NCI-H226 (cell line): ENCODE results near the gene UBA6.
"Not testable (repeated sequence)": the region's sequence is repeated elsewhere in the genome, so short reads cannot be mapped to it uniquely, and the experiment has no call there.

Source experiments
- DNase-seq: peaks from one replicate; pipeline ENCODE4 v3.0.0-alpha.2; 2015

Gene UBA6

DNA sequence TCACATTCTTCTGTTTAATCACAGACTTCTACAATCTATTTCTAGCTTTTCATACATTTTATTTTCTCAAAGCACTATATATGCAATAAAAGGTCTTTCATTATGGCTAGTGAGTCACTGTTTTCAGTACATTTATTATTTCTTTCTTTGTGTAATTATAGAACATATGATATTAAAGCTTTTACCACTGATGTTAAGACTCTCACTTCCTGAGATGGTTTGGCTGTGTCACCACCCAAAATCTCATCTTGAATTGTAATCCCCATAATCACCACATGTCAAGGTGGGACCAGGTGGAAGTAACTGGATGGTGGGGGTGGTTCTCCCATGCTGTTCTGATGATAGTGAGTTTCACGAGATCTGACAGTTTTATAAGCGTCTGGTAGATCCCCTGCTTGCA lies 41.9 kb downstream of the UBA6 start:
- no peak for DNase-seq

DNA sequence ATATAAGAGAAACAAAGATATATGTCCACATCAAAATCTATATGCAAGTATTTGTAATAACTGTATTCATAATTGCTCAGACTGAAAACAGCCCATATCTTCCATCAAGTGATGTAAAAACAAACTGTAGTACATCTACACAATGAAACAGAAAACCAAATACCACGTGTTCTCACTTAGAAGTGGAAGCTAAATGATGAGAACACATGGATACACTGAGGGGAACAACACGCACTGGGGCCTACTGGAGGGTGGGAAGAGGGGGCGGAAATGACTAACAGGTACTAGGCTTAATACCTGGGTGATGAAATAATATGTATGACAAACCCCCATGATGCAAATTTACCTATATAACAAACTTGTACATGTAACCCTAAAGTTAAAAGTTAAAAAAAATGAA lies 42.7 kb downstream of the UBA6 start:
- DNase-seq = no peak

DNA sequence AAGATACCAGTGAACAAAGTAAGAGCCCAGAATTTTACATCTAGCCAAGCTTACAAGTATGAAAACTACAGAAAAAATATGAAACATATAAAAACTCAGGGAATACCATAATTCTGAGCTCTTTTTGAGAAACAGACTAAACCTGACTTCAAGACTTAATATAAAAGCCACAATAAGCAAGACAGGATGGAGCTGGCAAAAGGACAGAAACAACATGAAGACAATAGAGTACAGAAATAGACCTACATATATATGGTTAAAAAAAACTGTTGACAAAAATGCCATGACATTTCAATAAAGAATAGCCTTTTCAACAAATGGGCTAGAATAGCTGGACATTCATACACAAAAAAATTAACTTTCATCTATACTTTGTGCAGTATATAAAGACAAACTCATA lies 49.4 kb downstream of the UBA6 start:
- DNase-seq = no peak

DNA sequence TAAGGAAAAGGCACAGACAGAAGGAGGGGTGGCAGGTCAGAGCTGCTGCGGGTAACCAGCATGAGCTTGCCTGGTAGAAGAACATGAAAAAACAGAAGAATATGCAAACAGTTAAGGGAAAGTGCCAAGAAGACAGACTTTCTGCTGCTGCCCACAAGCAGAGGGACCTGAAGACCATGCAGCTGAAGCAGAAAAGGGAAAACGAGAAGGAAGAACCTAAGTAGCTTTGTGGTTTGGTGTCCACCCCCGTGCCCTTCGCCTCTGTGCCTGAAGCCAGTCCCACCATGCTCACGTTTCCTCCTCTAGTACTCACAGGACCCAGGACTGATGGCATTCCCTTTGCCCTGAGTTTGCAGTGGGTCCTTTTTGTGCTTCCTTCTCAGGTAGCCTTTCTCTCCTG lies 62.8 kb downstream of the UBA6 start:
- DNase-seq = no peak

DNA sequence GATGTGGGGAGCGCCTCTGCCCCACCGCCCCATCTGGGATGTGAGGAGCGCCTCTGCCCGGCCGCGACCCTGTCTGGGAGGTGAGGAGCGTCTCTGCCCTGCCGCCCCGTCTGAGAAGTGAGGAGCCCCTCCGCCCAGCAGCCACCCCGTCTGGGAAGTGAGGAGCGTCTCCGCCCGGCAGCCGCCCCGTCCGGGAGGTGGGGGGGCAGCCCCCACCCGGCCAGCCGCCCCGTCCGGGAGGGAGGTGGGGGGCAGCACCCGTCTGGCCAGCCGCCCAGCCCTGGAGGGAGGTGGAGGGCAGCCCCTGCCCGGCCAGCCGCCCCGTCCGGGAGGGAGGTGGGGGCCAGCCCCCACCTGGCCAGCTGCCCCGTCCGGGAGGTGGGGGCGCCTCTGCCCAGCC lies 64.0 kb downstream of the UBA6 start:
- not testable (repeated sequence) for DNase-seq

DNA sequence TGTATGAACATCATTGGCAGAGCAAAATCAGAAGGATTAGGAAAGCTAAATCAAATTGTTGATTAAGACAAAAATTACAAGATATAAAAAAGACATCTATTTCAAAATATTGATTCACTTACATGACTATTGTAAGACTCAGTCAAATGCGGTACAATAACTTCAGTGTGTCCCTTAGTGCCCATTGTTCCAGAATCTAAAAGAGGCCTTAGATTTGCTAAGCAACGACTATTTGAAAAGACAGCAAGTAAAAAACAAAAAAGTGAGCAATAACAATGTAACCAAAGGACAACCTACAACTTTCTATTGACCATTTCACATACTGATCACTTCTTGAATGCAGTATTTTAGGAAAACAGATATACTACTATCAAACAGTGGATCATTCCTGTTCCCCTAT lies 65.6 kb downstream of the UBA6 start:
- no peak for DNase-seq

DNA sequence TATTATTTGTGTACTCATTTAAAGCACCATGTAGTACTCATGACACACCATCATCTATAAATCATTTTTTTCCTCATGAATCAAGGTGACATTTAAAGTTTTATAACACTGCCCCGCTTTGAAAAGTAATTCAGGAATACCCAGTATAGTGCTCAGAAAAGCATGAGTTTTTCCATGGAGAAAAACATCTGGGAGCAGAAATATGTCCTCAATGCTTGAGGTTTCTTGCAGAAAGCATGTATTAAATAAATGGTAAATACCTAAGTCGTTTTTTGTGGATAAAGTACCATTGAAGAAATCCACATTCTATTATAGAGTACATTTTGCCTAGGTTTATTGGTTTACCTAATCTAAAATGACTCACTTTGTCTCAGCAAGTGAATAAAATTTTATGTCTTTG lies 66.2 kb downstream of the UBA6 start:
- no peak for DNase-seq

DNA sequence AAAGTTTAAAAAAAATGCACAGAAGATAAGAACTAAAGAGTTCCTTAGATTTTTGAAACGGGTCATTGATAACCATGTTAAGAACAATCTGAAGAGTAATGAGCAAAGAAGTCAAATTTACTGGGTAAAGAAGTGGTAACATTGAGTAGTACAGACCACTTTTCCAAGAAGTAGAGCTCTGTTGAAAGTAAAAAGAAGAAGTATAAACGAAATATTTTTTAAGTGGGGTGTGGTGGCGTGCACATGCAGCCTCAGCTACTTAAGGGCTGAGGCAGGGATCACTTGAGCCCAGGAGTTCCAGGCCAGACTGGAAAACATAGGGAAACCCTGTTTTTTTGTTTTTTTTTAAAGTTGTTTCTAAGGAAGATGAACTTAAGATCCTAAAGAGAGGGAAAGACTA lies 68.5 kb downstream of the UBA6 start:
- DNase-seq = no peak

DNA sequence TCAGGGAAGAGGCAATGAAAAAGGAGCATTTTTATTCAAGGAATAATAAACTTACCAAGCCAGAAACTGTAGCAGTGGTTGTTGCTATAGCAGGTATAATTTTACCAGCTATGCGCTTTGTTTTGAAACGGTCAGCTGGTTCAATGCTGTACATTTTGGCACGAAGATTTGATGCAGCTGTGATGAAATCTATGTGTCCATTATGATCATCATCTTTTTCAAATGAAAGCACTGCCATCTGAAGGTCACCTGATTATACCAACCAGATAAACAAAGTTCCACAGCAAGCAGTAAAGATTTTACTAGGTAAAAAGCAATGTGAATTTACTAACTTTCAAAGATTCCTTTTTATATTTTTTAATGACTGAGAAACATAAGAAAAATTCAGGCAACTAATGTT lies 76.0 kb downstream of the UBA6 start:
- DNase-seq = no peak

DNA sequence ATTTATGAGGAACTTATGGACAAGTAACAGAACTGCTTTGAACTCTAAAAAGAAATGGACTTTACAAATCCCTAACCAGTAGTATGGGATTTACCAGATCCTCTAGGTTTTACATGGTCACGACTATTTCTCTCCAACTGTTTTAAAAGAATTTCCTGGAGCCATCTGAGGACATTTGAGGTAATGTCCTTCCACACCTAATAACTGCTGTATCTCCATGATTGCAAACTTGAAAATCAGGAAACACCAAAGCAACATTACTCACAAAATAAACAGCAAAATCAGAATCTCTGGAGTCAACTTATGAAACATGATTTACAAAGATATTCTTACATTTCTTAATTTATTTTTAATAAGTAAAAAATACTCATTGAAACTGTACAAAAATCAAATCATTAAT lies 84.5 kb downstream of the UBA6 start:
- DNase-seq = no peak

DNA sequence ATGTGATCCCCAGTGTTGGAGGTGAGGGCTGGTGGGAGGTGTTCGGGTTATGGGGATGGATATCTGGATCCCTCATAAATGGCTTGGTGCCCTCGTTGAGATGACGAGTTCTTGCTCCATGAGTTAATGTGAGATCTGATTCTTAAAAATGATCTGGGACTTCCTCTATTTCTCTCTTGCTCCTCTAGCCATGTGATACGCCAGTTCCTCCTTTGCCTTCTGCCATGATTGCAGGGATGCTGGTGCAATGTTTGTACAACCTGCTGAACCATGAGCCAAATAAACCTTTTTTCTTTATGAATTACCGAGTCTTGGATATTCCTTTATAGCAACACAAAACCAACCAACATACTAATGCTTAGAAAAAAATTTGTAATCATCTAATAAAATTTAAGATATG lies 85.8 kb downstream of the UBA6 start:
- DNase-seq = no peak

DNA sequence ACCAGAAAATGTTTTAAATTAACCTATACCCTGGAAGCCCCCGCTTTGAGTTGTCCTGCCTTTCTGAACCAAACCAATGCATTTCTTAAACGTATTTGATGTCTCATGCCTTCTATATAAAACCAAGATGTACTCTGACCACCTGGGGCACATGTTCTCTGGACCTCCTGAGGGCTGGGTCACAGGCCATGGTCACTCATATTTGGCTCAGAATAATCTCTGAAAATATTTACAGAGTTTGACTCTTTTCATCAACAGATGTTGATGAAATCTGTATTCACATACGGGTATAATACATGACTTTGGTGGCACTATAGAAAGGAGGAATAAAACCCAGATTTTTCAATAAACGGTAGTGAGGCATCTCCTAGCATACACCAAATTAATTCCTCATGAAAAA lies 86.8 kb downstream of the UBA6 start:
- no peak for DNase-seq

DNA sequence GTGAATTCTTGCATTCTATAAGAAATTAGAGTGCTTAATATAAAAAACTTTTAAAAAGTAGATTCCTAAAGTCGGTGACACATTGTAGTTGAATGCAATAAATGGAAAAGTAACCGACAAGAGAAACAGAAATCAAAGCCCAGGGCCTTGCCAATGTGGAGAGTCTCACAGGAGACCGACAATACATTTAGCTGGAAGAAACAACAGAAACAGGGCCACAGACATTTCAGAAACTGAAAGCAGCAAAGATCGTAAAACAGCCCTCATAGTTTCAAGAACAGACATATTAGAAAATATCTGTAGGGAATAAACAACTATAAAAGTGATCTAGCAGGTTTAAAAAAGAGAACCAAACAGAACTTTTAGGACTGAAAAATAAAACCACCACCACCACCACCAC lies 92.9 kb downstream of the UBA6 start:
- no peak for DNase-seq

DNA sequence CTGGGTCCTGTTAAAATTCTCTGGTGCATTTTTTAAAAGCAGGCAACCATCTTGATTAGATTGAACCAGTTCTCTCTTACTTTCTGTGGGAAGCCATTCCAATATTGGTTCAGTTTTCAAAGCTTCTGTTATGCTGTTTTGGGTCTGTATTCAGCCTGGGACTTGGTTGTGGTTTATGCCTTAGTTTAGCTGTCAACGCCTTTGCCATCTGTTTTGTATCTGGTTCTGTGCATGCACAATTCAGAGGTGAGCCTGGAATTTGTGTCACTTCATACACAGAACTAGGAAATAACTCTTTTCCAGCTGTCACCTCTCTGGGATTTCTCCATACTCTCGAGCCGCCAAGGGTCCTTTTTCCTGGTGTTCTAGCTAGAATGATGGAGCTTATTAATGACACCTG lies 96.2 kb downstream of the UBA6 start:
- DNase-seq = no peak

DNA sequence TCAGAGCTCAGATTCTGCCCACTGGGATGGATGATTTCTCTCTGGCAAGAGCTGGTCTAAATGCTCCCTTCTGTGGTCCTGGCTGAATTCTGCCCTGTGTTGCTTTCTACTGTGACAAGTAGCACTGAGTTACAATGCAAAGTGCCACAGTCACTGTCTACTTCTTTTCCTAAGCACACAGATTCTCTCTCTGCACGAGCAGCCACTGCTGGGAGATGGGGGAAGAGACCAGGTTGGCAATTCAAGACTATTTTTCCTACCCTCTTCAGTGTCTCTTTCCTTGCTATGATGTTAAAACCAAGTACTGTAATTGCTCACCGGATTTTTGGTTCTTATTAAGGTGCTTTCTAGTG lies 97.0 kb downstream of the UBA6 start:
- DNase-seq = no peak

DNA sequence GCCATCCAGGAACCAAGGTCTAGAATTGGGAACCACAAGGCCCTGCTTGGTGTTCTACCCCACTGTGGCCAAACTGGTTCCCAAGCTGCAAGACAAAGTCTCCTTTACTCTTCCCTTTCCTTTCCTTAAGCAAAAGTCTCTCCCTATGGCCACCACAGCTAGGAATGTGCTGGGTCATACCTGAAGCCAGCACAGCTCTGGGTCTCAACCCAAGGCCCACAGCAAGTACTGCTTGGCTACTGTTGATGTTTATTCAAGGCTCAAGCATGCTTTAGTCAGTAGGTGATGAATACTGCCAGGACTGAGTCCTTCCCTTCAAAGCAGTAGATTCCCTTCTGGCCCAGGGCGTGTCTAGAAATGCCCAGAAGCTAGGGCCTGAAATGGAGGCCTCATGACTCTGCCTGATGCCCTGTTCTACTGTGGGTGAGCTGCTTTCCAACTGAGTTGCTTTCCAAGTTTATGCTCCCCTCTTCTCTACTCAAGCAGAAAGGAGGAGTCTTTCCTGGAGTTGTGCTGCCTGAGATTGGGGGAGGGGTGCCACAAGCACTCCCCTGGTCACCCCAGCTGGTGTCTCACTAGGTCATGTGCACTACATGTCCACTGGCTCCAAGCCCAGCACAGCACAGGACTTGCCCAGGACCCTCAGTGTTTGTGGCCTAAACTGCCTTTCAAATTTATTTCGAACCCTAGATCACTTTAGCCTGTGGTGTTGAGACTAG lies 97.5 kb downstream of the UBA6 start:
- DNase-seq = no peak

DNA sequence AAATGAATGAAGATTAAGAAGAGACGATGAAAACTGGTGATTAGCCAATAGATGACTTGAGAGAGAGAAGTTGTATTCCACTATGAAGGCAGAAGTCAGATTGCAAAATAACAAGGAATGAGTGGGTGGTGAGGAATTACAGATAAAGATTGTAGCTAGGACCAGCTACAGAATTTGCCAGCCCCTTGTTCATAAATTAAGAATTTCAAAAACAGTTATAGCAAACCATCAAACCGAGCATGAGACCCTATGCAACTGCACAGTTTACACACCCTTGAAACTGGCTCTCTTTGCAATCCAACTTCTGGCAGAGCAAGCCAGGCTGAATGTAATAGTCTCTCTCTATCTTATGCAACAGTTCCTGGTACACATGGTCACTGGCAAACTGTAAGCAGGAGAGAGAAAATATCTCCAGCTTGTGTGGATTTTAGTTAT lies 107.2 kb downstream of the UBA6 start:
- DNase-seq = peak; percentile 79

DNA sequence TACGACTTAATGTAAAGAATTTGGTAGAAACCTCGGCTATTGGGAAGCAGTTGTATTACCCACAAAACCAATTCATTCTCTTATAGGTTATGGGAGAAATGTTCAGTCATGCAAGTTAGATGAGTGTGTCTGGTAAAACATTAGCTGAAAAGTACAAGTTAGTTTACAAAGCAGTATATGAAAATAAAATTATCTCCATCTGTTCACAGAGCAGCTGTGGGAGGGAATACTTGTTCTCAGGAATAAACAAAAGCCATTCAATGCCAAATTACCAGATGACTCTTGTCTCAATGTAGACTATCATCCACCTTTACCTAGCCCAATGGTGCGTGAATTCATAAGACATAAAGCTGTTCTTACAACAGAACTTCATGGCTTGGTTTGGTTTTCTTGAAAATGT lies 113.8 kb downstream of the UBA6 start:
- no peak for DNase-seq

DNA sequence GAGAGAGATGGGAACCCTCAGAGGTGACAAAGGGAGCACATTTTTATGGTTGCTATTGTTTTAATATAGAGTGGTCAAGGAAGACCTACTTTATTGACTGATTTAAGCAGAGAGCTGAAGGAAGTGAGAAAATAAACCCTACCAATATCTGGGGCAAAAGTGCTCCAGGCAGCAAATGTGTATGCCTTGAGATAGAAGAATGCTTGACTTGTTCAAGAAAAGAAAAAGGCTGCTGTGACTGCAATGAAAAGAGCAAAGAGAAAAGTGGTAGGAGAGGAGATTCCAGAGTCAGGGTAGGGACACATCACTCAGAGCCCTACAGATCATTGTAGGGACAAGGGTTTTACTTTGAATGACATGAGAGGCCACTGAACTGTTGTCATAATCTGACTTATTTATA lies 116.5 kb downstream of the UBA6 start:
- DNase-seq = no peak

DNA sequence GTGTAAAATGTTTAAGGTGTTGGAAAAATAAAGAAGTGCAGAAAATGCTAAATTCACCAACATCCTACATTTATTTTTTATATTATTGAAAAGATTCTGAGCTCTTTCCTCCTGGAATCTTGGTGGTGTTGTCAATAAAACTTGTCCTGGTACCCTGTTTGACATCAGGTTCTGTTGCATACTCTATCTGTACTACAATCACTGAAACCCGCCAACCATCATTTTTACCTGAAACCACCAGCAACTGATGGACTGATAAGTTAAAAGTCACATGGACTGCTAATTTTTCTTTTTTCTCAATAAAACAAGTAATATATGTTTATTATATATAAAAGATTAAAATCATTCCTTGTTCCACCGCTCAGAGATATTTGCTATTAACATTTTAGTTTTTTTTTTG lies 119.0 kb downstream of the UBA6 start:
- no peak for DNase-seq

DNA sequence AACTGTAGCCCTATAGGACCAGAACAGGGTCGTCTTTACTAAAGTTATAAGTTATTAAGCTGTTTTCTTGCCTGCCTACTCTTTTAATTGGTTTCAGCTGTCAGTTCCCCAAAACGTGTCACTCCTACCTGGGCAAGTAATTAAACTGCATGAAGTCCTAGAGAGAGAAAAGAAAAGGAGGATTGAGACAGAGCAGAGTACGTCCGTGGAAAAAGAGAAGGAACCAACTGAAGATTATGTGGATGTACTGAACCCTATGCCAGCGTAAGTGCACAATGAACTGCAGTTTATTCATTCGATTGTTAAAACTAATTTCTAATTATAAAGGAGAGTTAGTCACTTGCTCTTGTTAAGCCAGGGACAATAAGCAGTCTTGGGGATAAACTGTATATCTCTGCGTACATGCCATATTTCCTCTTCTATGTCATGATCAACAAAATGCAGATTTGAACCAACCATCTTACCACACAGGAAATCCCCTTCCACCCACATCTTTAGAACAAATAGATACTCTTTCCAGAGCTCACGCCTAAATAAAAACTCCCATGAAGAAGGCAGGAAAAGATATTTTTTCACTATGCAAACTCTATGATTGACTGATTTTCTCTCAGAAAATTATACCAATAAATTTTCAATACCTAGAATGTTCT lies 119.6 kb downstream of the UBA6 start:
- no peak for DNase-seq

DNA sequence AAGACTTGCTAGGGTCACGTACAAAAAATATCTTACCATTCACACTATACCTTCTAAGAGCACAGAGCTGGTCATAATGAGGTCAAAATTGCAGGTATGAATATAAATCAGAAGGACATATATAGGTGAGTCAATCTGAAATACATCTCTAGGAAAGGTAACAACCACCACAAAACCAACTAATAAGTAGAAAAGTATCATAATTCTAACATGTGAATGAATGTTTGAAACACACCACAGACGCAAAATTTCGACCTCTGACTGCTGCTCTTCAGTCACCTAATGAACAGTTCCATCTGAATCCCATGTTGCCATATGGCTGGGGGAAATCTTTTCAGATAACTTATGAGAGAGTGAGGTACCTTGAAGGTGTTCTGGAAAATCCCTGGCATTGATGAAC lies 120.4 kb downstream of the UBA6 start:
- no peak for DNase-seq

DNA sequence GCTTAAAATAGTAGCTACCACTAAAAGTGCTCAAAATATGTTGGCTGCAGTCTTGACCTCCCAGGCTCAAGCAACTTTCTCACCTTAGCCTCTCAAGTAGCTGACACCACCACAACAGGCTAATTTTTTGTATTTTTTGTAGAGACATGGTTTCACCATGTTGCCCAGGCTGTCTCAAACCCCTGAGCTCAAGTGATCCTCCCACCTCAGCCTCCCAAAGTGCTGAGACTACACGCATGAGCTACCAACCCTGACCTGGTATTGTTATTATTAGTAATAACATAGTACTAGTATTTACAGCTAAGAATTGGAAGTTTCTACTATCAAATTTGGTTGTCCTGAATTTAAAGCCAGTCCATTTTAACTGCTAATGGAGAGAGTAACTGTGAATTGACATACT lies 124.4 kb downstream of the UBA6 start:
- DNase-seq = no peak

DNA sequence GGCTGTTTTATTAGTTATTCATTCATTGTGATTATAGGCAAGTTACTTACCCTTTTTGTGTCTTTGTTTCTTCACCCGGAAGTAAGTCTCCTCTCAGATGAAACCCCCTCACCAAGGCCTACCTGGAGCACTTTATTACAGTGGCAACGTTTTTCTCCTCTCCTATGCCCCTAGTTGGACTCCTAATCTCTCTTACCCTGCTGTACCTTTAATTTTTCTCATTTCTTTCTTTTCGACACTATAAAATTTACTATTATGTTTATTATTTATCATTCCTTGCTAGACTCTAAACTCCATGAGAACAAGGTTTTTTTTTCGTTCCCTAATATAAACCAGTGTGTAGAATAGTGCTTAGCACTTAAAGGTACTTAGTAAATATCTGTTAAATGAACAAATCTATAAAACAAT lies 124.9 kb downstream of the UBA6 start:
- no peak for DNase-seq
